H1 (cell line): Measurements from ENCODE around the gene NCOA5. TPM values are rescaled to one million over a fixed set of nuclear protein-coding genes. Genes with fewer than 3 reads are reported as not detected.

Experiments used
- CTBP2 ChIP-seq: IDR thresholded peaks from 2 replicates; pipeline ENCODE4 v1.7.0; 2011; ENCODE audit warnings: borderline replicate concordance, mild to moderate bottlenecking, moderate library complexity, mixed read lengths, low read length; ENCODE audit not compliant: insufficient read depth, insufficient read length
- EP300 ChIP-seq, 2 experiments: IDR thresholded peaks; 1 replicate in 1 of 2; 2 replicates in 1 of 2; pipeline ENCODE4 v1.6.1; 2011 to 2012; ENCODE audit warnings: low read depth in 2 of 2, low read length in 2 of 2, mild to moderate bottlenecking in 2 of 2, borderline replicate concordance in 1 of 2, inconsistent platforms in 1 of 2, moderate library complexity in 1 of 2
- GTF2F1 ChIP-seq: IDR thresholded peaks from 2 replicates; pipeline ENCODE4 v1.6.1; 2012; ENCODE audit warnings: low read depth, low read length, improper control_type of control experiment, borderline replicate concordance
- HDAC6 ChIP-seq: IDR thresholded peaks from one replicate; pipeline ENCODE4 v1.7.1; 2012; ENCODE audit warnings: low read depth, mild to moderate bottlenecking, inconsistent platforms, low read length, moderate library complexity
- RXRA ChIP-seq: IDR thresholded peaks from 2 replicates; pipeline ENCODE4 v1.6.1; 2011; ENCODE audit warnings: low read depth, mild to moderate bottlenecking, low read length, moderate library complexity; ENCODE audit not compliant: insufficient read depth
- TAF1 ChIP-seq: IDR thresholded peaks from 2 replicates; pipeline ENCODE4 v1.6.1; 2011; ENCODE audit warnings: mild to moderate bottlenecking, low read depth, low read length
- polyA plus RNA-seq, 7 experiments: library from polyadenylated mRNA; depleted of rRNA in 3 of 7; stranded (reverse) in 5 of 7; unstranded in 2 of 7; fragments of >200 nt in 5 of 7; fragments of 200-250 nt in 2 of 7; gene quantifications; 1 replicate in 5 of 7; 2 replicates in 1 of 7; 4 replicates in 1 of 7; pipeline versions ENCODE4 v1.2.1 to v1.2.3, GENCODE V29; 2011 to 2013; ENCODE audit warnings: missing spikeins in 2 of 7, mixed read lengths in 2 of 7
- total RNA-seq: library from RNA; stranded (reverse); fragmentation: NEBNext Ultra II Directional; extraction: Animal tissue kit (Norgen Biotek cat#: 25700); gene quantifications from 2 replicates; pipeline ENCODE4 v1.2.1, GENCODE V29; 2021
- TF ChIP-seq, protein P1 (sequence below): fragments of 300-600 bp; sonication (generic); IDR thresholded peaks from 2 replicates; pipeline ENCODE4 v1.7.1; 2012; ENCODE audit warnings: low read length, moderate library complexity, mild to moderate bottlenecking, inconsistent platforms; ENCODE audit not compliant: insufficient replicate concordance
- TF ChIP-seq, protein P2 (sequence below): IDR thresholded peaks from 2 replicates; pipeline ENCODE4 v1.6.1; 2011; ENCODE audit warnings: low read length, improper control_type of control experiment

Gene NCOA5
- total and polyA plus RNA-seq, 2 of the 8 experiments (the other 6 are each of a cell fraction or from before 2014, with no cell fraction given) = 20.4 to 29.0 TPM

DNA sequence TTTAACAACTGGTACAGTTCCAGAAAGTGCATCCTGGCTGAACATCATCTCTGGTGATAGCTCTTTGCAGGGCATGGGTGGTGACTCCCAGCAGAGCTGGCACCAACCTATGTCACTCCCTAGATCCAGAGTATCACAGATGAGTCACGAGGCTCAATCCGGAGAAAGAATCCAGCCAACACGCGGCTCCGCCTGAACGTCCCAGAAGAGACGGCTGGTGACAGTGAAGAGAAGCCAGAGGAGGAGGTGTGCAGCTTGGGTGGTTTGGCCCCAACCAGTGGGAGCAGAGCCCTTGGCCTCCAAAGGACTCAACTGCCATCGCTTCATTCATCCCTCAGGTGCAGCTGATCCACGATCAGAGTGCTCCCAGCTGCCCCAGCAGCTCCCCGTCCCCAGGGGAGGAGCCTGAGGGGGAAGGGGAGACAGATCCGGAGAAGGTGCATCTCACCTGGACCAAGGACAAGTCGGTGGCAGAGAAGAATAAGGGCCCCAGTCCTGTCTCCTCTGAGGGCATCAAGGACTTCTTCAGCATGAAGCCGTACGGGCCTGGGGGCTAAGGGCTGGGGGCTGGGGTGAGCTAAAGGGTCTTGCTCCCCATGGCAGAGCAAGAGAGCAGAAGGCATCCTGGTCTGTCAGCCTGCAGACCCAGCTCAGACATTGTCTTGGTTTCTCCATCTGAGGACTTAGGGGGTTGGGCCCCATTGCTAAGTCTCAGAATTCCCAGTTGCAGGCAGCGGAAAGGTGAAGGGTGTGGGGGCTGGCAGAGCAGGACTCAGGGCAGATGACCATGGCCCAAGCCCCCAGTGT, 33.5 kb downstream of the NCOA5 start (continued):
- TF ChIP-seq, protein P1, sequence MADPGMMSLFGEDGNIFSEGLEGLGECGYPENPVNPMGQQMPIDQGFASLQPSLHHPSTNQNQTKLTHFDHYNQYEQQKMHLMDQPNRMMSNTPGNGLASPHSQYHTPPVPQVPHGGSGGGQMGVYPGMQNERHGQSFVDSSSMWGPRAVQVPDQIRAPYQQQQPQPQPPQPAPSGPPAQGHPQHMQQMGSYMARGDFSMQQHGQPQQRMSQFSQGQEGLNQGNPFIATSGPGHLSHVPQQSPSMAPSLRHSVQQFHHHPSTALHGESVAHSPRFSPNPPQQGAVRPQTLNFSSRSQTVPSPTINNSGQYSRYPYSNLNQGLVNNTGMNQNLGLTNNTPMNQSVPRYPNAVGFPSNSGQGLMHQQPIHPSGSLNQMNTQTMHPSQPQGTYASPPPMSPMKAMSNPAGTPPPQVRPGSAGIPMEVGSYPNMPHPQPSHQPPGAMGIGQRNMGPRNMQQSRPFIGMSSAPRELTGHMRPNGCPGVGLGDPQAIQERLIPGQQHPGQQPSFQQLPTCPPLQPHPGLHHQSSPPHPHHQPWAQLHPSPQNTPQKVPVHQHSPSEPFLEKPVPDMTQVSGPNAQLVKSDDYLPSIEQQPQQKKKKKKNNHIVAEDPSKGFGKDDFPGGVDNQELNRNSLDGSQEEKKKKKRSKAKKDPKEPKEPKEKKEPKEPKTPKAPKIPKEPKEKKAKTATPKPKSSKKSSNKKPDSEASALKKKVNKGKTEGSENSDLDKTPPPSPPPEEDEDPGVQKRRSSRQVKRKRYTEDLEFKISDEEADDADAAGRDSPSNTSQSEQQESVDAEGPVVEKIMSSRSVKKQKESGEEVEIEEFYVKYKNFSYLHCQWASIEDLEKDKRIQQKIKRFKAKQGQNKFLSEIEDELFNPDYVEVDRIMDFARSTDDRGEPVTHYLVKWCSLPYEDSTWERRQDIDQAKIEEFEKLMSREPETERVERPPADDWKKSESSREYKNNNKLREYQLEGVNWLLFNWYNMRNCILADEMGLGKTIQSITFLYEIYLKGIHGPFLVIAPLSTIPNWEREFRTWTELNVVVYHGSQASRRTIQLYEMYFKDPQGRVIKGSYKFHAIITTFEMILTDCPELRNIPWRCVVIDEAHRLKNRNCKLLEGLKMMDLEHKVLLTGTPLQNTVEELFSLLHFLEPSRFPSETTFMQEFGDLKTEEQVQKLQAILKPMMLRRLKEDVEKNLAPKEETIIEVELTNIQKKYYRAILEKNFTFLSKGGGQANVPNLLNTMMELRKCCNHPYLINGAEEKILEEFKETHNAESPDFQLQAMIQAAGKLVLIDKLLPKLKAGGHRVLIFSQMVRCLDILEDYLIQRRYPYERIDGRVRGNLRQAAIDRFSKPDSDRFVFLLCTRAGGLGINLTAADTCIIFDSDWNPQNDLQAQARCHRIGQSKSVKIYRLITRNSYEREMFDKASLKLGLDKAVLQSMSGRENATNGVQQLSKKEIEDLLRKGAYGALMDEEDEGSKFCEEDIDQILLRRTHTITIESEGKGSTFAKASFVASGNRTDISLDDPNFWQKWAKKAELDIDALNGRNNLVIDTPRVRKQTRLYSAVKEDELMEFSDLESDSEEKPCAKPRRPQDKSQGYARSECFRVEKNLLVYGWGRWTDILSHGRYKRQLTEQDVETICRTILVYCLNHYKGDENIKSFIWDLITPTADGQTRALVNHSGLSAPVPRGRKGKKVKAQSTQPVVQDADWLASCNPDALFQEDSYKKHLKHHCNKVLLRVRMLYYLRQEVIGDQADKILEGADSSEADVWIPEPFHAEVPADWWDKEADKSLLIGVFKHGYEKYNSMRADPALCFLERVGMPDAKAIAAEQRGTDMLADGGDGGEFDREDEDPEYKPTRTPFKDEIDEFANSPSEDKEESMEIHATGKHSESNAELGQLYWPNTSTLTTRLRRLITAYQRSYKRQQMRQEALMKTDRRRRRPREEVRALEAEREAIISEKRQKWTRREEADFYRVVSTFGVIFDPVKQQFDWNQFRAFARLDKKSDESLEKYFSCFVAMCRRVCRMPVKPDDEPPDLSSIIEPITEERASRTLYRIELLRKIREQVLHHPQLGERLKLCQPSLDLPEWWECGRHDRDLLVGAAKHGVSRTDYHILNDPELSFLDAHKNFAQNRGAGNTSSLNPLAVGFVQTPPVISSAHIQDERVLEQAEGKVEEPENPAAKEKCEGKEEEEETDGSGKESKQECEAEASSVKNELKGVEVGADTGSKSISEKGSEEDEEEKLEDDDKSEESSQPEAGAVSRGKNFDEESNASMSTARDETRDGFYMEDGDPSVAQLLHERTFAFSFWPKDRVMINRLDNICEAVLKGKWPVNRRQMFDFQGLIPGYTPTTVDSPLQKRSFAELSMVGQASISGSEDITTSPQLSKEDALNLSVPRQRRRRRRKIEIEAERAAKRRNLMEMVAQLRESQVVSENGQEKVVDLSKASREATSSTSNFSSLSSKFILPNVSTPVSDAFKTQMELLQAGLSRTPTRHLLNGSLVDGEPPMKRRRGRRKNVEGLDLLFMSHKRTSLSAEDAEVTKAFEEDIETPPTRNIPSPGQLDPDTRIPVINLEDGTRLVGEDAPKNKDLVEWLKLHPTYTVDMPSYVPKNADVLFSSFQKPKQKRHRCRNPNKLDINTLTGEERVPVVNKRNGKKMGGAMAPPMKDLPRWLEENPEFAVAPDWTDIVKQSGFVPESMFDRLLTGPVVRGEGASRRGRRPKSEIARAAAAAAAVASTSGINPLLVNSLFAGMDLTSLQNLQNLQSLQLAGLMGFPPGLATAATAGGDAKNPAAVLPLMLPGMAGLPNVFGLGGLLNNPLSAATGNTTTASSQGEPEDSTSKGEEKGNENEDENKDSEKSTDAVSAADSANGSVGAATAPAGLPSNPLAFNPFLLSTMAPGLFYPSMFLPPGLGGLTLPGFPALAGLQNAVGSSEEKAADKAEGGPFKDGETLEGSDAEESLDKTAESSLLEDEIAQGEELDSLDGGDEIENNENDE = no peak
- TF ChIP-seq CTBP2 (no peak), GTF2F1 (no peak), EP300 (IDR thresholded peaks at IDR 0.05; ENCODE audit: borderline replicate concordance in 1 of 2, low read depth in 2 of 2, low read length in 2 of 2) (no peak), RXRA (no peak), TAF1 (no peak), HDAC6 (no peak)
- TF ChIP-seq, protein P2, sequence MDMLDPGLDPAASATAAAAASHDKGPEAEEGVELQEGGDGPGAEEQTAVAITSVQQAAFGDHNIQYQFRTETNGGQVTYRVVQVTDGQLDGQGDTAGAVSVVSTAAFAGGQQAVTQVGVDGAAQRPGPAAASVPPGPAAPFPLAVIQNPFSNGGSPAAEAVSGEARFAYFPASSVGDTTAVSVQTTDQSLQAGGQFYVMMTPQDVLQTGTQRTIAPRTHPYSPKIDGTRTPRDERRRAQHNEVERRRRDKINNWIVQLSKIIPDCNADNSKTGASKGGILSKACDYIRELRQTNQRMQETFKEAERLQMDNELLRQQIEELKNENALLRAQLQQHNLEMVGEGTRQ = no peak
